HG03521 (cell line): ENCODE results near the gene SLPI.

ENCODE experiments used
- ATAC-seq: cut with Tn5 transposase; IDR thresholded peaks from one replicate; pipeline ENCODE4 v1.9.1; 2021; ENCODE audit warnings: mild to moderate bottlenecking, moderate library complexity; ENCODE audit not compliant: unreplicated experiment

Gene SLPI

DNA sequence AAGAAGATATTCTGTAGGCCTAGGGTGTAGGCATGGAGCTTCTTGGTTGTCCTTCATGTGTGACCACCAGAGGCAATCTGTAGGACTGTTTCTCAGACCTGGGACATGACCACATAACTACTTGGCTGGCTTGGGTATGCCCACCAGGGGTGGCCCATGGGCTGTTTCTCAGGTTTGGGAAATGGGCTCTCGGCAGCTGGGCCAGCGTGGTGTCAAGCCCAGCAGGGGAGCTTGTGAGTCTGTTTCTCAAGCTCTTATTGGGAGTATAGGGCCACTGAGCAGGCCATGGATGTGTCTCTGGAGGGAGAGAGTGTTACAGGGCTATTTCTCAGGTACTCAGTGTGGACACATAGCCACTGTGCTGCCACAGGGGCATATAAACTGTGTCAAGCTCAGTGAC lies 35.7 kb downstream of the SLPI start:
- no peak for ATAC-seq

DNA sequence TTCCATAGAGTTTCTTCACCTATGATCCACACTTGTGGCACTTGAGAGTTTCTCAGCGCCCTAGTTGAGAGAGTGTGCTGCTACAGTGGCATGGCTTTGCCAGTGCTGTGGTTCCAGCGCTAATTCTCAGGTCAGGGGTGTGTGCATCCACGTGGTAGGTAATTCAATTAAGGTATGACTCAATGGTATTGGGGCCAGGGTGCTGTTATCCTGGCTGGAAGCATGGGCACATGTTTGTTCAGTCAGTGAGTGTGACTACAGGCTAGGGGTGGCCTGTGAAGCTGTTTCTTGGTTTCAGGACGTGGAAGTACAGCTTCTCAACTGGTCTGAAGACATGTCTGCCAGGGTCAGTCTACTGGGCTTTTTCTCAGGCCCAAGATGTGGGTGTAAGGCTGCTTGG lies 36.2 kb downstream of the SLPI start:
- ATAC-seq = no peak

DNA sequence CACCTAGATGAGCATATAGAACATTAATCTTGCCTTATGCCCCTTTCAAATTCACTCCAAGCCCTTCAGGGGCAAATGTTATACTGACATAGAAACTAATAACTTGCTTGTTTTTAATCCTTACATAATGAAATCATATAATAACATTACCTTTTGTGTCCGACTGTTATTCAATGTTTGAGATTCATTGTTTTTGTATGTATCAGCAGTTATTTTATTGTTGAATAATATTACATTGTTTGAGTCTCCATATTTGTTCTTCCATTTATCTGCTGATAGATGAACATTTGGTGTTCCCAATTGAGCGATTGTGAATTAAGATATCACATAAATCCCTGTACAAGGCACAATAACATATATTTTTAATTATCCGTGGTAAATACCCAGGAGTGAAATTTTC lies 41.5 kb downstream of the SLPI start:
- ATAC-seq = no peak

DNA sequence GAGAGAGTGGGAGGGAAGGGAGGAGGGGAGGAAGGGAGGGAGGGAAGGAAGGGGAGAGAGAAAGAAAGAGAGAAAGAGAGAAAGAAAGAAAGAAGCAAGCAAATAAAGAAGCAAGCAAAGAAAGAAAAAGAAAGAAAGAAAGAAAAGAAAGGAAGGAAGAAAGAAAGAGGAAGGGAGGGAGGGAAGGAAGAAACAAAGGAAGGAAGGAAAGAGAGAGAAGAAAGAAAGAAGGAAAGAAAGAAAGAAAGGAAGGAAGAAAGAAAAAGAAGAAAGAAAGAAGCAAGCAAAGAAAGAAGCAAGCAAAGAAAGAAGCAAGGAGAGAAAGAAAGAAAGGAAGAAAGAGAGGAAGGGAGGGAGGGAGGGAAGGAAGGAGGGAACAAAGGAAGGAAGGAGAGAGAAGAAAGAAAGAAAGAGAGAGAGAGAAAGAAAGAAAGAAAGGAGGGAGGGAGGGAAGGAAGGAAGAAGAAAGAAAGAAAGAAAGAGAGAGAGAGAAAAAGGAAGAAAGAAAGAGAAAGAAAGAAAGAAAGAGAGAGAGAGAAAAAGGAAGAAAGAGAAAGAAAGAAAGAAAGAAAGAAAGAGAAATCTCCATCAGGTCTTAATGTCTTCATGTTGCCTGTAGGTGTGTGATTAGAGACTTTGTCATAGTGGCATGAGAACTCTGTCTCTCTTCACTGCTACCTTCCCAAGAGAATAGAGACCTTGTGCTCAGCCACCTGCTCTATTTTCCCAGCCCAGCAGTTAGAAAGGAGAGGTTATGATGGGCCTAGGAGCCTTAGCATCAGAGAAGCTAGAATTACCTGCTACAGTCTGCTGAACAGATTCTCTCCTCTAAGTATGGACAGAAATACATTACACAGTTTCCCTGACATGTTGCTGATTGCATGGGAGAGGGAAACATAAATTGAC lies 42.5 kb downstream of the SLPI start:
- no peak for ATAC-seq

DNA sequence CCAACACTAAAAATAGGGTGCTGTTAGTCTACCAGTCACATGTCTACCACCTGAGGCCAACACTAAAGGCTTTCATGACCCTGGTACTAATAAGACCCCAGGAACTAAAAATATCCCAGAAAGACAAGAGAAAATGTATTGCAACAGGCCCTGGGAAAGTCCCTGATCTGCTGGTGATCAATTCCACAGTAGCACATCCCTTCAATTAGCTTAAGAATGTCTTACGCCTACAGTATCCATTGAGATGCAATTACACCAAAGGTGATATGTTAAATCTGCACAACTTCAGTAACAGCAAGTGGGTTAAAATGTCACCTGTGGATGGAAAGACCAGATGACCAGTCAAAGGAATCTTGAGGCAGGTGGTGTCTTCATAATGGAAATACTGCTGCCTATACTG lies 44.4 kb downstream of the SLPI start:
- ATAC-seq = no peak

DNA sequence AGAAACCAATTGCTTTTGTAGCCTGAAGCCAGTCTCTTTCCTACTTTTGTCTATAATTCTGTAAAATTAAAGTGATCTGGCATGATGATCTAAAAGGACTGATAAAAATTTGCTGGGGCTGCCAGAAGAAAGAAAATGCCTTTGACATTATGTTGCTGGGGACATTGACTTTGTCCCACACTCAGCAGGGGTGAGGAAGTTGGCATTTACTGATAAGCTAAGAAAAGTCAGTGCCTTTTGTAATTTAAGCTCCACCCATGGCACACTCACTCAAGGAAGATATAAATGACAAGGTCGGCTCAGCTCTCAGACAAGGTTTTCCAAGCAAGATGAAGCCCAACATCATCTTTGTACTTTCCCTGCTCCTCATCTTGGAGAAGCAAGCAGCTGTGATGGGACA lies 47.6 kb downstream of the SLPI start, which contains the start of gene SEMG1:
TSS of gene SEMG1 (plus strand) at position 309 of the 400 bp plus-strand sequence. CDS start at position 330, 21 bp downstream.
- ATAC-seq = no peak
